Hepatocyte (in vitro differentiated cells): ENCODE data around the gene LHX3.

ENCODE experiments used
- CTCF ChIP-seq: fragments of 200-600 bp; sonication (generic); IDR thresholded peaks from 2 replicates; pipeline ENCODE4 v1.5.1; 2016; ENCODE audit warnings: antibody characterized with exemption, mild to moderate bottlenecking; ENCODE audit not compliant: poor library complexity
- EZH2 ChIP-seq: fragments of 200-600 bp; sonication (generic); IDR thresholded peaks from 2 replicates; pipeline ENCODE4 v1.6.1; 2016; ENCODE audit warnings: antibody characterized with exemption, mild to moderate bottlenecking, borderline replicate concordance

DNA sequence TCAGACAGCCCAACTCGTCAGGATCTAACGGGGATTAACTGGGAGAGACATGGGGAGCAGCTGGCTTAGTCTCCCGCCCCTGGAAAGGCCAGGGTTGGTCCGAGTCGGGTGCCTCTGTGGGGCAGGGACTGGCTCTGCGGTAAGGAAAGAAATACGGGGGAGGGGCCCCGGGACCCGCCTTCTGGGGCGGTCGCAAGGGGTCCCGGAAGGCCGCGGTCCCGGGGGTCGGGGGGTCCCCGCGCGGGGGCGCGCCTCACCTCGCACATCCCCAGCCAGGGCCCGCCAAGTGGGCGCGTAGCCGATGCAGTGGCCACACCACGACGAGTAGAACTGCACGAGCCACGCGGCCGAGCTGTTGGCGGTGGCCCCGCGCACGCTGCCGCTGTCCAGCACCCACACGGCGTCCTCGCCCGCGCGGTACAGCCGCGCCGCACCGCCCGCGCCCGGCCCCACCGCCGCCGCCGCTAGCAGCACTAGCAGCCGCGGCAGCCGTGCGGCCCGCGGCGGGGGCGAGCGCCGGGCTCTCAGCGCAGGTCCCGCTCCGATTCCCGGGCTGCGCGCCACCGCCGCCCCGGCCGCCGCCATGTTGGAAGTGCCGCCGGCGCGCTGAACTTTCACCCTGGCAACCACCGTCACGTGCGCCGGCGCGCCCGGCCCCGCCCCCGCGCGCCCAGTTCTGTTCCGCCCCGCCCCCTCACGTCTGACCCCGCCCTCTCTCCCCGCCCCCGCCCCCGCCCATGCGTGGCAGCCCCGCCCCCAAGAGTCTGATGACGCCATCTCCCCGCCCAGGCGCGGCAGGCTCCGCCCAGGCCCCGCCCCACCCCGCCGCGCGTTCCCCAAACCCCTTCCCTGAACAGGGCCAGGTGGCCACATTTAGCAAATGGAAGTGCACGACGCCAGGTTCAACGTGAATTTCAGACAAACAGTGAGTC lies 40.6 kb upstream of the LHX3 start, which contains the start of gene QSOX2:
- no peak for TF ChIP-seq CTCF
- no peak for TF ChIP-seq EZH2
